ENCODE data around the gene CRABP2. TPM values are rescaled to one million over a fixed set of nuclear protein-coding genes. Genes with fewer than 3 reads are reported as not detected.
A peak's percentile ranks its signal among the peaks of the same experiment; 100 is the strongest.

Gene CRABP2
- total and polyA plus RNA-seq, 10 of the 15 experiments (the other 5 are each of a cell fraction or from before 2014, with no cell fraction given): 0.21 to 1.3 (median 0.41) TPM

- Histone ChIP-seq H3K4me1 (ENCODE audit: control insufficient read depth, insufficient read depth, low read length) (peaks cover 20% of the 10 kb centered on the region), H3K79me2 (ENCODE audit: control insufficient read depth, insufficient read depth, low read length) (peaks cover 81% of the 10 kb centered on the region), H3K36me3 (ENCODE audit: control insufficient read depth in 2 of 2, insufficient read depth in 2 of 2, low read length in 1 of 2) (peaks cover 16 to 21% of the 10 kb centered on the region in 2 experiments; a peak in 3 of 4 replicates), H3K27ac (ENCODE audit: control insufficient read depth, insufficient read depth) (peak overlapping the region; percentile 99), H4K20me1 (ENCODE audit: control insufficient read depth, insufficient read depth) (no peaks in the 10 kb centered on the region), H2AFZ (ENCODE audit: control insufficient read depth, low read depth, low read length) (no peak overlapping the region), H3K9me3 (replicated peaks; ENCODE audit: control insufficient read depth, insufficient read depth, low read length) (no peaks in the 10 kb centered on the region), H3K9ac (ENCODE audit: control insufficient read depth, insufficient read depth, low read length) (peak overlapping the region; percentile 98), H3K4me2 (ENCODE audit: control insufficient read depth, insufficient read depth) (peak overlapping the region; percentile 99), H3K27me3 (replicated peaks in 1 of 2; ENCODE audit: control insufficient read depth in 2 of 2, insufficient read depth in 2 of 2, low read length in 1 of 2) (no peaks in the 10 kb centered on the region), H3K4me3 (peak overlapping the region; percentile 99)
- WGBS (ENCODE audit: insufficient coverage, insufficient replicate concordance, low lambda C conversion rate, missing lambda C conversion rate): 0% methylated on average over 8 of the region's 8 CpGs
- ChIA-PET POLR2A (interaction anchor here (0.5 to 1.0 kb wide), 6 partner anchors 20 to 1213 kb away, joined by 3 to 7 read pairs (median 3); partner anchors contain the start of gene PRCC), SMC1A (ENCODE audit: uncharacterized antibody, unreplicated experiment) (interaction anchor here (0.5 to 3.5 kb wide), 4 partner anchors 8 to 142 kb away, joined by 3 to 20 read pairs (median 9); partner anchors contain the start of gene PRCC), RAD21 (ENCODE audit: unreplicated experiment) (interaction anchor here (1.0 to 2.2 kb wide), 2 partner anchors 21 to 58 kb away, joined by 4 to 12 read pairs; partner anchors contain the start of gene METTL25B), CTCF (interaction anchor here (0.6 to 1.9 kb wide), 5 partner anchors 19 to 144 kb away, joined by 3 to 16 read pairs (median 4); partner anchors contain the start of genes ISG20L2, METTL25B and PRCC)
- no peak for FAIRE-seq
- intact Hi-C loops (cut with micrococcal nuclease; ENCODE audit: unreplicated experiment): loop anchor here (10.0 kb wide), 1 partner anchor 243 kb away; the partner anchor contains the start of gene MEF2D
- in situ Hi-C loops (cut with MboI): no loop called here
- ATAC-seq: no peak
- no TSS peak for BruUV-seq (replicated peaks)
- DNase-seq (ENCODE audit: low read depth, low spot score): no peak
- TF ChIP-seq PBX3 (IDR thresholded peaks at IDR 0.05; ENCODE audit: insufficient replicate concordance, low read depth, low read length) (no peak), EED (IDR thresholded peaks at IDR 0.05; ENCODE audit: low read depth) (no peak), MYB (IDR thresholded peaks at IDR 0.05; ENCODE audit: borderline replicate concordance, low read depth, low read length) (no peak), EZH2 (IDR thresholded peaks at IDR 0.05; ENCODE audit: borderline replicate concordance, control insufficient read depth, low read depth, low read length) (no peak), EGR1 (IDR thresholded peaks at IDR 0.05; ENCODE audit: borderline replicate concordance in 1 of 2, low read depth in 2 of 2, low read length in 2 of 2) (no peak), BCLAF1 (IDR thresholded peaks at IDR 0.05) (no peak), CTCF (IDR thresholded peaks at IDR 0.05 in 2 of 3, conservative IDR thresholded peaks at IDR 0.05 in 1 of 3; ENCODE audit: control insufficient read depth in 2 of 3, extremely low read depth in 1 of 3, insufficient read depth in 1 of 3, low read depth in 3 of 3, low read length in 3 of 3) (no peak), NR2F1 (conservative IDR thresholded peaks at IDR 0.05) (no peak), LARP7 (IDR thresholded peaks at IDR 0.05) (0 out of 2 replicates have a peak, but pooled peaks have one; percentile 12), TCF7 (IDR thresholded peaks at IDR 0.05; ENCODE audit: borderline replicate concordance) (no peak), BRCA1 (IDR thresholded peaks at IDR 0.05; ENCODE audit: low read depth, low read length) (no peak), TAF1 (IDR thresholded peaks at IDR 0.05; ENCODE audit: borderline replicate concordance, low read depth, low read length) (no peak), ZNF24 (IDR thresholded peaks at IDR 0.05) (no peak)
Observed at GRCh38 chr1:156747742-156748669, 42.6 kb upstream of the CRABP2 start.

Measured in GM12878 (cell line).